Stimulated activated naive B cell treated with anti-CD40 and anti-IgM and Interleukin-4, amounts not matched to agents 10 μg/mL and 1 μg/mL and 100 μg/mL, for 72 hours (primary cell): ENCODE measurements around the gene RLN1.
"Not testable (repeated sequence)": the region's sequence is repeated elsewhere in the genome, so short reads cannot be mapped to it uniquely, and the experiment has no call there.

Source experiments
- ATAC-seq, 2 donors: fragments of 150-1000 bp; cut with Tn5 transposase; replicated peaks; 2 replicates each; pipeline ENCODE4 v1.10.0; 2021; ENCODE audit warnings: moderate library complexity in 1 of 2
- DNase-seq: peaks from one replicate; pipeline ENCODE4 v3.0.0; 2021
- H3K27ac Mint-ChIP-seq: one replicate; pipeline ENCODE4 v1.8.0; 2022; ENCODE audit warnings: mild to moderate bottlenecking, mixed read lengths
- H3K27me3 Mint-ChIP-seq, 2 donors: one replicate each; pipeline ENCODE4 v1.8.0; 2022; ENCODE audit warnings: mixed read lengths in 2 of 2
- H3K36me3 Mint-ChIP-seq, 2 donors: one replicate each; pipeline ENCODE4 v1.8.0; 2022; ENCODE audit warnings: mixed read lengths in 2 of 2, mild to moderate bottlenecking in 1 of 2
- H3K4me1 Mint-ChIP-seq, 2 donors: one replicate each; pipeline ENCODE4 v1.8.0; 2022; ENCODE audit warnings: mixed read lengths in 2 of 2, mild to moderate bottlenecking in 1 of 2
- H3K4me3 Mint-ChIP-seq, 2 donors: one replicate each; pipeline ENCODE4 v1.8.0; 2022; ENCODE audit warnings: mild to moderate bottlenecking in 2 of 2, mixed read lengths in 2 of 2, moderate library complexity in 1 of 2
- H3K9me3 Mint-ChIP-seq, 2 donors: one replicate each; pipeline ENCODE4 v1.8.0; 2022; ENCODE audit warnings: mixed read lengths in 2 of 2, mild to moderate bottlenecking in 1 of 2

Gene RLN1, protein sequence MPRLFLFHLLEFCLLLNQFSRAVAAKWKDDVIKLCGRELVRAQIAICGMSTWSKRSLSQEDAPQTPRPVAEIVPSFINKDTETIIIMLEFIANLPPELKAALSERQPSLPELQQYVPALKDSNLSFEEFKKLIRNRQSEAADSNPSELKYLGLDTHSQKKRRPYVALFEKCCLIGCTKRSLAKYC

GRCh38 chr9:5338992-5339981 is at the start of gene RLN1:
Gene RLN1, minus strand, starts transcription at chr9:5339876. Its CDS starts 130 bp downstream, at chr9:5339746.
- peak; percentile 99 to 100 for ATAC-seq
- DNase-seq, H3K27ac Mint-ChIP-seq, H3K9me3 Mint-ChIP-seq, H3K36me3 Mint-ChIP-seq, H3K27me3 Mint-ChIP-seq: not testable (repeated sequence)
- Mint-ChIP-seq H3K4me3 (peak within 1 kb of the TSS; percentile 56 to 65), H3K4me1 (peaks cover 5 to 11% of the 10 kb centered on the region in 2 donors)

- peaks cover 11 to 18% of the 10 kb centered on the region in 2 donors for H3K36me3 Mint-ChIP-seq
- H3K27ac Mint-ChIP-seq, result no peak overlapping the region
- peak; percentile 69 to 87 for ATAC-seq
- no peaks in the 10 kb centered on the region for H3K27me3 Mint-ChIP-seq
- no peaks in the 10 kb centered on the region for H3K9me3 Mint-ChIP-seq
- H3K4me3 Mint-ChIP-seq, result no peak overlapping the region
- H3K4me1 Mint-ChIP-seq, result peaks cover 18 to 24% of the 10 kb centered on the region in 2 donors
- DNase-seq, result no peak
These were observed 49.5 kb upstream of the RLN1 start for GRCh38 chr9:5389109-5389732.

GRCh38 chr9:5388026-5388819 is 48.5 kb upstream of the RLN1 start:
- no peak for DNase-seq
- no peak overlapping the region for H3K4me3 Mint-ChIP-seq
- H3K27ac Mint-ChIP-seq, result no peak overlapping the region
- H3K36me3 Mint-ChIP-seq, result peaks cover 12 to 21% of the 10 kb centered on the region in 2 donors
- peaks cover 19 to 31% of the 10 kb centered on the region in 2 donors for H3K4me1 Mint-ChIP-seq
- no peak for ATAC-seq
- H3K27me3 Mint-ChIP-seq, result no peaks in the 10 kb centered on the region
- no peaks in the 10 kb centered on the region for H3K9me3 Mint-ChIP-seq

DNA sequence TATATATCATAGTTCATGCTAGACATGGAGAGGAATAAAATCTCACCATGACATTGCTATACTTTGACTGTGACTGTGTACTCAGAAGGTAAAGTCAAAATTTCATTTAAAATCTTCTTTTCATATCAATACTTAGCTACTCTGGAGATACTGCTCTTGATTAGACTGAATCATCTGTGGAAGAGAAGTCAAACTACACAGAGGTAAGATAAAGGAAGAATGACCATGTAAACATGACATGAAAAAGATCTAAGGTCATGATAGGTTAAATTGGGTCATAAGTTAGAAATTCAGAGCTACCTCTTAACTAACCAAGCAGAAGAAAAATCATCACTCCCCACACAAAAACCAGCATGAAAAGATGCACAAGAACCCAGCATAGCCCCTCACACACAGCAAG is 44.8 kb upstream of the RLN1 start:
- peaks cover 27 to 37% of the 10 kb centered on the region in 2 donors for H3K4me1 Mint-ChIP-seq
- no peaks in the 10 kb centered on the region for H3K9me3 Mint-ChIP-seq
- no peak overlapping the region for H3K4me3 Mint-ChIP-seq
- no peaks in the 10 kb centered on the region for H3K27me3 Mint-ChIP-seq
- H3K27ac Mint-ChIP-seq, result no peak overlapping the region
- DNase-seq (no peak), ATAC-seq (no peak)
- peaks cover 25 to 42% of the 10 kb centered on the region in 2 donors for H3K36me3 Mint-ChIP-seq

DNA sequence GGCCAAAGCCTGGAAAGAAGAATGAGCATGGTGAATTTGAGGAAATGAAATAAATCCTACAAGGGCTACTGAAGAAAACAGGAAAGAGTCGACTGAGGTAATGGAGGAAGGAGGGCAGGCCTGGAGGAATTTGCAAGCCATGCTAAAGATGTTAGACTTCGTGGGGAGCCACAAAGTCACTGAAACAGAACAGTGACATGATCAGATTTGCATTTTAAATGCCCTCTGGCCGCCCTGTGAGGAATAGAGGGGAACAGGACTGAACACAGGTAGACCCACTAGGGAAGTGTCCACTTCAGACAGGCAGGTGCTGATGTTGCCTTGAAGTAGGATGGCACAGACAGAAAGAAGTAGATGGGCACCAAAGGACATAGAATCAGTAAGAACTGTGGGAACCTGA is 42.8 kb upstream of the RLN1 start:
- Mint-ChIP-seq H3K9me3 (no peaks in the 10 kb centered on the region), H3K36me3 (peaks cover 24 to 52% of the 10 kb centered on the region in 2 donors), H3K4me1 (peaks cover 18 to 29% of the 10 kb centered on the region in 2 donors), H3K27me3 (no peaks in the 10 kb centered on the region), H3K27ac (no peak overlapping the region), H3K4me3 (no peak overlapping the region)
- ATAC-seq (peak in 1 of 2 donors; percentile 29), DNase-seq (no peak)

DNA sequence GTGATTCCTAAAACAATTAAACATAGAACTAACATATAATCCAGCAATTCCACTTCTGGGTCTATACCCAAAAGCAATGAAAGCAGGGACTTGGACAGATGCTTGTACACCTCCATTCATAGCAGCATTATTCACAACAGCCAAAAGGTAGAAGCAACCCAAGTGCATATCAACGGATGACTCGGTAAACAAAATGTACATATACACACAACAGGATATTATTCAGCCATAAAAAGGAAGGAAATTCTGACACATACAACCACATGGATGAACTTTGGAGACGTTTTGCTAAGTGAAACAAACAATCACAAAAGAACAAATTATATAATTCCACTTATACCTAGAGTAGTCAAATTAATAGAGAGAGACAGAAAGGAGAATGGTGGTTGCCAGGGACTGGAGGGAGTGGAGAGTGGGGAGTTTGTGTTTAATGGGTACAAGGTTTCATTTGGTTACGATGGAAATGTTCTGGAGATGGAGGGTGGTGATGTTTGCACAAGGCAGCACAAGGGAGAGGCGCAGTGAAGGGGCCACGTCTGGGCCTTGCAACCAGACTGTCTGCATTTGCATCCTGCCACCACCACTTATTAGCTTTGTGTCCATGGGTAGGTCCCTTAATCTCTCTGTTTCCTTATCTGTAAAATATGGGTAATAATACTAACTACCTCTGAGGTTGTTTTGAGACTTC is 36.3 kb upstream of the RLN1 start:
- no peak overlapping the region for H3K4me3 Mint-ChIP-seq
- H3K27ac Mint-ChIP-seq, result no peak overlapping the region
- no peak for ATAC-seq
- H3K9me3 Mint-ChIP-seq, result peaks cover 0 to 2% of the 10 kb centered on the region in 2 donors
- peaks cover 5 to 9% of the 10 kb centered on the region in 2 donors for H3K4me1 Mint-ChIP-seq
- no peak for DNase-seq
- H3K36me3 Mint-ChIP-seq, result peaks cover 11 to 39% of the 10 kb centered on the region in 2 donors
- H3K27me3 Mint-ChIP-seq, result no peaks in the 10 kb centered on the region

DNA sequence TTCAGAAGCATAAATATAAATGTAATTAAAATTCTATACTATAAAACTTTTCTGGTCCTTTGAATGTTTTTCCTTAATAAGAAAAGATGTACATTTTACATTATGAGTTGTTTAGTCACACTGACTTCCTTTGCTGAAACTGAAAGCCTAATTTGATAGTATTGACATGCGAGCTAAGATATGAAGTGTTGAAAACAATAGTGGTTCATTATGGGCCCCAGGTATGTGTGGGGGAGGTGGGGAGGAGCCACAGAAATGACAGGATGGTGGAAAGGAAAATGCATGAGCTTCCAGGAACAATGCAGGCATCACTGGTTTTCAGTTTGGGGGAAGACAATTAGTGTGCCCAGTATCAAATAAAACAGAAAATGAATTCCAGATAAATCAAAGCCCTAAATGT is 35.4 kb upstream of the RLN1 start:
- Mint-ChIP-seq H3K27ac (no peak overlapping the region), H3K9me3 (peaks cover 0 to 2% of the 10 kb centered on the region in 2 donors), H3K27me3 (no peaks in the 10 kb centered on the region), H3K4me1 (peaks cover 5 to 9% of the 10 kb centered on the region in 2 donors), H3K36me3 (peaks cover 8 to 32% of the 10 kb centered on the region in 2 donors), H3K4me3 (no peak overlapping the region)
- DNase-seq, result no peak
- ATAC-seq, result no peak

GRCh38 chr9:5364294-5365024 is 24.8 kb upstream of the RLN1 start:
- ATAC-seq (no peak), DNase-seq (no peak)
- Mint-ChIP-seq H3K36me3 (peaks cover 8 to 26% of the 10 kb centered on the region in 2 donors), H3K9me3 (peaks cover 0 to 2% of the 10 kb centered on the region in 2 donors), H3K4me3 (no peak overlapping the region), H3K27ac (no peak overlapping the region), H3K27me3 (no peaks in the 10 kb centered on the region), H3K4me1 (peaks cover 0 to 4% of the 10 kb centered on the region in 2 donors)

- H3K9me3 Mint-ChIP-seq, result no peaks in the 10 kb centered on the region
- ATAC-seq, result no peak
These were observed 21.8 kb upstream of the RLN1 start for GRCh38 chr9:5361326-5362010.

GRCh38 chr9:5360341-5360740 is 20.7 kb upstream of the RLN1 start:
- Mint-ChIP-seq H3K27ac (no peak overlapping the region), H3K36me3 (peaks cover 16 to 36% of the 10 kb centered on the region in 2 donors), H3K9me3 (no peaks in the 10 kb centered on the region), H3K27me3 (no peaks in the 10 kb centered on the region), H3K4me3 (no peak overlapping the region), H3K4me1 (peaks cover 0 to 4% of the 10 kb centered on the region in 2 donors)
- no peak for ATAC-seq
- no peak for DNase-seq

More at GRCh38 chr9:5361326-5362010, 21.8 kb upstream of the RLN1 start:
- no peaks in the 10 kb centered on the region for H3K27me3 Mint-ChIP-seq
- H3K4me3 Mint-ChIP-seq, result no peak overlapping the region
- H3K4me1 Mint-ChIP-seq, result peaks cover 0 to 4% of the 10 kb centered on the region in 2 donors
- peaks cover 16 to 36% of the 10 kb centered on the region in 2 donors for H3K36me3 Mint-ChIP-seq
- no peak overlapping the region for H3K27ac Mint-ChIP-seq
- no peak for DNase-seq

GRCh38 chr9:5357431-5358105 is 17.9 kb upstream of the RLN1 start:
- H3K27me3 Mint-ChIP-seq, result no peaks in the 10 kb centered on the region
- DNase-seq (no peak), ATAC-seq (no peak)
- H3K4me1 Mint-ChIP-seq, result no peaks in the 10 kb centered on the region
- peaks cover 16 to 27% of the 10 kb centered on the region in 2 donors for H3K36me3 Mint-ChIP-seq
- H3K4me3 Mint-ChIP-seq, result no peak overlapping the region
- H3K9me3 Mint-ChIP-seq, result no peaks in the 10 kb centered on the region
- no peak overlapping the region for H3K27ac Mint-ChIP-seq

GRCh38 chr9:5355817-5356216 is 16.1 kb upstream of the RLN1 start:
- ATAC-seq (no peak), DNase-seq (no peak)
- H3K27me3 Mint-ChIP-seq, result no peaks in the 10 kb centered on the region

More at GRCh38 chr9:5355817-5356216, 16.1 kb upstream of the RLN1 start:
- no peak overlapping the region for H3K4me3 Mint-ChIP-seq
- H3K36me3 Mint-ChIP-seq, result peaks cover 12 to 24% of the 10 kb centered on the region in 2 donors
- no peaks in the 10 kb centered on the region for H3K4me1 Mint-ChIP-seq
- H3K9me3 Mint-ChIP-seq, result no peaks in the 10 kb centered on the region
- H3K27ac Mint-ChIP-seq, result no peak overlapping the region
